Measurements from ENCODE around the gene STK32C.

- TF ChIP-seq CHD1 (IDR thresholded peaks at IDR 0.05; ENCODE audit: low read depth, low read length) (no peak), CTCF (conservative IDR thresholded peaks at IDR 0.05; ENCODE audit: low read depth, low read length) (no peak)
These were observed 72.9 kb downstream of the STK32C start for GRCh38 chr10:132234860-132235259.
